GM23338 (cell line): Measurements from ENCODE around the gene GFAP.

Source experiments
- CREB1 ChIP-seq: fragments of 250-450 bp; sonication (Bioruptor Pico); IDR thresholded peaks from 2 replicates; pipeline ENCODE4 v1.5.0; 2020; ENCODE audit warnings: low read depth, mild to moderate bottlenecking, moderate library complexity
- CTCF ChIP-seq, 2 experiments: fragments of 200-600 bp in 1 of 2; sonication (generic) in 1 of 2; conservative IDR thresholded peaks; 2 replicates each; pipeline versions ENCODE4 v1.5.1 to v1.6.1; 2016 to 2017; ENCODE audit warnings: antibody characterized with exemption in 2 of 2, low read depth in 2 of 2, mild to moderate bottlenecking in 2 of 2, moderate library complexity in 1 of 2
- EZH2 ChIP-seq: fragments of 200-600 bp; sonication (generic); IDR thresholded peaks from one replicate; pipeline ENCODE4 v1.8.0; 2017; ENCODE audit warnings: antibody characterized with exemption, mild to moderate bottlenecking, low read depth; ENCODE audit not compliant: unreplicated experiment
- EZH2phosphoT487 ChIP-seq: fragments of 200-600 bp; sonication (generic); IDR thresholded peaks from one replicate; pipeline ENCODE4 v1.8.1; 2018; ENCODE audit warnings: antibody characterized with exemption; ENCODE audit not compliant: unreplicated experiment
- JUNB ChIP-seq: IDR thresholded peaks from one replicate; pipeline ENCODE4 v1.6.1; 2016; ENCODE audit warnings: antibody characterized with exemption; ENCODE audit not compliant: unreplicated experiment
- POLR2AphosphoS5 ChIP-seq: IDR thresholded peaks from 2 replicates; pipeline ENCODE4 v1.6.1; 2016; ENCODE audit warnings: antibody characterized with exemption, low read depth
- STAT1 ChIP-seq: IDR thresholded peaks from one replicate; pipeline ENCODE4 v1.6.1; 2016; ENCODE audit warnings: antibody characterized with exemption; ENCODE audit not compliant: unreplicated experiment
- ZNF331 ChIP-seq: fragments of 250-450 bp; sonication (Bioruptor Pico); IDR thresholded peaks from 2 replicates; pipeline ENCODE4 v1.5.0; 2020; ENCODE audit warnings: low read depth, mild to moderate bottlenecking, moderate library complexity
- TF ChIP-seq, protein P1 (sequence below): IDR thresholded peaks from one replicate; pipeline ENCODE4 v1.6.1; 2018; ENCODE audit warnings: antibody characterized with exemption; ENCODE audit not compliant: unreplicated experiment
- TF ChIP-seq, protein P2 (sequence below): IDR thresholded peaks from 2 replicates; pipeline ENCODE4 v1.6.1; 2016; ENCODE audit warnings: antibody characterized with exemption

DNA sequence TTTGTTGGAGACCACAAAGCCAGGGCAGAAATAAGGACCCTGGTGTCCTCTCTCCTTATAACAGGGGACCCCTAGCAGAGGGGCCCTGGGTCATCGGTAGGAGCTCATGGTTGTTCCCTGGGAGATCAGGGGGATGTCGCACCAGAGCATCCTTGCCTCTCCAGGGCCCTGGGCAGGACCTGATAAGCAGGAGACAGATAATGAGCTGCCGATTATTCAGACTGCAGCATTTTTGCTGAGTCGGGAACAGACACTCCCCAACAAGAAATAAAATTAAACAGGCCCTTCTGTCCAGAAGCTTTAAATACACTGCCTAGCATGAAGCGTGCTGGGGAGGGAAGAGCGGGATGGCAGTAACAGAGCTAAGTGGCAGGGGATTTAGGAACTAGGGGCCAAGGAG, 15.4 kb upstream of the GFAP start:
- TF ChIP-seq CTCF (conservative IDR thresholded peaks at IDR 0.05; ENCODE audit: low read depth in 2 of 2) (no peak), POLR2AphosphoS5 (no peak), EZH2 (no peak), STAT1 (no peak), EZH2phosphoT487 (no peak), CREB1 (CRISPR knock-in tag) (no peak), JUNB (no peak), ZNF331 (CRISPR knock-in tag) (no peak)
- TF ChIP-seq, protein P1, sequence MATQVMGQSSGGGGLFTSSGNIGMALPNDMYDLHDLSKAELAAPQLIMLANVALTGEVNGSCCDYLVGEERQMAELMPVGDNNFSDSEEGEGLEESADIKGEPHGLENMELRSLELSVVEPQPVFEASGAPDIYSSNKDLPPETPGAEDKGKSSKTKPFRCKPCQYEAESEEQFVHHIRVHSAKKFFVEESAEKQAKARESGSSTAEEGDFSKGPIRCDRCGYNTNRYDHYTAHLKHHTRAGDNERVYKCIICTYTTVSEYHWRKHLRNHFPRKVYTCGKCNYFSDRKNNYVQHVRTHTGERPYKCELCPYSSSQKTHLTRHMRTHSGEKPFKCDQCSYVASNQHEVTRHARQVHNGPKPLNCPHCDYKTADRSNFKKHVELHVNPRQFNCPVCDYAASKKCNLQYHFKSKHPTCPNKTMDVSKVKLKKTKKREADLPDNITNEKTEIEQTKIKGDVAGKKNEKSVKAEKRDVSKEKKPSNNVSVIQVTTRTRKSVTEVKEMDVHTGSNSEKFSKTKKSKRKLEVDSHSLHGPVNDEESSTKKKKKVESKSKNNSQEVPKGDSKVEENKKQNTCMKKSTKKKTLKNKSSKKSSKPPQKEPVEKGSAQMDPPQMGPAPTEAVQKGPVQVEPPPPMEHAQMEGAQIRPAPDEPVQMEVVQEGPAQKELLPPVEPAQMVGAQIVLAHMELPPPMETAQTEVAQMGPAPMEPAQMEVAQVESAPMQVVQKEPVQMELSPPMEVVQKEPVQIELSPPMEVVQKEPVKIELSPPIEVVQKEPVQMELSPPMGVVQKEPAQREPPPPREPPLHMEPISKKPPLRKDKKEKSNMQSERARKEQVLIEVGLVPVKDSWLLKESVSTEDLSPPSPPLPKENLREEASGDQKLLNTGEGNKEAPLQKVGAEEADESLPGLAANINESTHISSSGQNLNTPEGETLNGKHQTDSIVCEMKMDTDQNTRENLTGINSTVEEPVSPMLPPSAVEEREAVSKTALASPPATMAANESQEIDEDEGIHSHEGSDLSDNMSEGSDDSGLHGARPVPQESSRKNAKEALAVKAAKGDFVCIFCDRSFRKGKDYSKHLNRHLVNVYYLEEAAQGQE, result no peak
- TF ChIP-seq, protein P2, sequence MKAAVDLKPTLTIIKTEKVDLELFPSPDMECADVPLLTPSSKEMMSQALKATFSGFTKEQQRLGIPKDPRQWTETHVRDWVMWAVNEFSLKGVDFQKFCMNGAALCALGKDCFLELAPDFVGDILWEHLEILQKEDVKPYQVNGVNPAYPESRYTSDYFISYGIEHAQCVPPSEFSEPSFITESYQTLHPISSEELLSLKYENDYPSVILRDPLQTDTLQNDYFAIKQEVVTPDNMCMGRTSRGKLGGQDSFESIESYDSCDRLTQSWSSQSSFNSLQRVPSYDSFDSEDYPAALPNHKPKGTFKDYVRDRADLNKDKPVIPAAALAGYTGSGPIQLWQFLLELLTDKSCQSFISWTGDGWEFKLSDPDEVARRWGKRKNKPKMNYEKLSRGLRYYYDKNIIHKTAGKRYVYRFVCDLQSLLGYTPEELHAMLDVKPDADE, result no peak
